Measurements from ENCODE around the gene RPTOR.

- no peak for TF ChIP-seq CTCF (IDR thresholded peaks at IDR 0.05 in 4 of 5, conservative IDR thresholded peaks at IDR 0.05 in 1 of 5)
- no peak for TF ChIP-seq POLR2A (IDR thresholded peaks at IDR 0.05)
These were observed 34.5 kb upstream of the RPTOR start for GRCh38 chr17:80510132-80510531.

Measured in gastrocnemius medialis (tissue), 4 donors.